NCI-H2196 (cell line): Measurements from ENCODE around the gene NPW.

Experiments
- DNase-seq: peaks from one replicate; lab custom pipeline; 2025; ENCODE audit not compliant: unreplicated experiment; lab: John Stamatoyannopoulos, UW

NPW gene

GRCh38 chr16:2019518-2019920, at the start of gene NPW:
Gene NPW (plus strand): TSS chr16:2019785.
- no peak for DNase-seq

- DNase-seq, result peak; percentile 94
These were observed 47.6 kb upstream of the NPW start, which contains the start of gene TBL3 for GRCh38 chr16:1971796-1972489. Gene TBL3 (plus strand): TSS chr16:1972053. CDS start chr16:1972165, 112 bp downstream.

GRCh38 chr16:1972490-1972877, 47.1 kb upstream of the NPW start:
- DNase-seq, result no peak

- no peak for DNase-seq
These were observed 46.0 kb upstream of the NPW start for GRCh38 chr16:1973461-1974156.

GRCh38 chr16:1974157-1975070, 45.2 kb upstream of the NPW start:
- DNase-seq, result no peak

- DNase-seq, result no peak
These were observed 44.0 kb upstream of the NPW start for GRCh38 chr16:1975432-1976215.

GRCh38 chr16:1976216-1976520, 43.4 kb upstream of the NPW start:
- no peak for DNase-seq

- DNase-seq, result no peak
These were observed 42.4 kb upstream of the NPW start for GRCh38 chr16:1976951-1977874.

GRCh38 chr16:1977875-1978268, 41.7 kb upstream of the NPW start:
- no peak for DNase-seq

- no peak for DNase-seq
These were observed 41.0 kb upstream of the NPW start for GRCh38 chr16:1978476-1979120.

GRCh38 chr16:1979271-1980029, 40.1 kb upstream of the NPW start:
- DNase-seq, result peak; percentile 94

- no peak for DNase-seq
These were observed 39.4 kb upstream of the NPW start for GRCh38 chr16:1980030-1980769.

GRCh38 chr16:1980770-1981087, 38.9 kb upstream of the NPW start:
- no peak for DNase-seq

GRCh38 chr16:1981398-1981836, 38.2 kb upstream of the NPW start, which contains the start of gene NOXO1:
Gene NOXO1 (minus strand): TSS chr16:1981469. CDS start chr16:1981179, 290 bp downstream.
- DNase-seq, result no peak

- peak; percentile 85 for DNase-seq
These were observed 37.6 kb upstream of the NPW start for GRCh38 chr16:1982013-1982433.

GRCh38 chr16:1982991-1983543, 36.5 kb upstream of the NPW start:
- DNase-seq, result no peak

GRCh38 chr16:1983544-1984346, 35.8 kb upstream of the NPW start, which contains the start of gene GFER:
Gene GFER (plus strand): TSS chr16:1984193. CDS start chr16:1984219, 26 bp downstream.
- peak; percentile 96 for DNase-seq
